ENCODE data around the gene C9orf43.

DNA sequence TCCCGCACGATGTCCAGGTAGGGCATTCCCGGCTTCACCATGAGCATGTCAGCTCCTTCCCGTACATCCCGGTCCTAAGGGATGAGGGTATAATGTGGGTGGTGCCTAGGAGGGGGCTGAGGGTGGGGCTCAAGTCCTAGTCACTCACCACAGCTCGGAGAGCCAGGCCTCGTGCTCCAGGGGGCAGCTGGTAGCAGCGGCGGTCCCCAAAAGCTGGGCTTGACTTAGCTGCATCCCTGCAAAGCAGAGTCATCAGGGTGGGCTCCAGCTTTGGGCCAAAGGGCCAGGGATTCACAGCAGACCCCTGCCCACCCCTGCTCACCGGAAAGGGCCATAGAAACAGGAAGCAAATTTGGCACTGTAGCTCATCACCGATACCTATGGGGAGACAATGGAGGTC, 21.1 kb upstream of the C9orf43 start:
- TF ChIP-seq GATA2 (IDR thresholded peaks at IDR 0.05; ENCODE audit: low read depth, low read length) (no peak), GATA3 (IDR thresholded peaks at IDR 0.05; ENCODE audit: low read depth, low read length) (no peak)

All from SH-SY5Y (cell line).